Lower lobe of right lung (tissue), 2 donors: Measurements from ENCODE around the gene STN1. TPM values are rescaled to one million over a fixed set of nuclear protein-coding genes. Genes with fewer than 3 reads are reported as not detected.

Experiments
- ATAC-seq, 2 donors: fragments of 200-7000 bp; cut with Tn5 transposase; one replicate each; pipeline ENCODE4 v1.9.1; 2020 to 2022; ENCODE audit warnings: mild to moderate bottlenecking in 2 of 2, moderate library complexity in 2 of 2
- DNase-seq: peaks from one replicate; pipeline ENCODE4 v3.0.0-alpha.2; 2020
- H3K27ac ChIP-seq: fragments of 200-600 bp; one replicate; pipeline ENCODE4 v1.8.0; 2022
- H3K27me3 ChIP-seq: fragments of 200-600 bp; one replicate; pipeline ENCODE4 v1.8.0; 2022; ENCODE audit warnings: low read depth
- H3K36me3 ChIP-seq: fragments of 200-600 bp; one replicate; pipeline ENCODE4 v1.8.0; 2022; ENCODE audit warnings: mild to moderate bottlenecking
- H3K4me1 ChIP-seq: fragments of 200-600 bp; one replicate; pipeline ENCODE4 v1.8.0; 2022
- H3K4me3 ChIP-seq: fragments of 200-600 bp; one replicate; pipeline ENCODE4 v1.8.0; 2022; ENCODE audit warnings: mild to moderate bottlenecking
- H3K9me3 ChIP-seq: fragments of 200-600 bp; one replicate; pipeline ENCODE4 v1.8.0; 2022
- intact Hi-C: fragments of 100-400 bp; cut with DNase I; formaldehyde crosslinking; loops from one replicate; pipeline ENCODE4 v1.11.0; 2022
- long read RNA-seq: library from polyadenylated mRNA; unstranded; transcript quantifications from one replicate; pipeline ENCODE4 v2.0.0, GENCODE V29; 2021
- total RNA-seq: library from RNA; stranded (reverse); fragmentation: NEBNext Ultra II Directional; extraction: Animal tissue kit (Norgen Biotek cat#: 25700); gene quantifications from one replicate; pipeline ENCODE4 v1.2.1, GENCODE V29; 2021
- TF ChIP-seq, protein P1 (sequence below): fragments of 200-600 bp; IDR thresholded peaks from one replicate; pipeline ENCODE4 v1.8.0; 2022; ENCODE audit warnings: antibody characterized with exemption, mild to moderate bottlenecking
- donor health status: DM: no; HTN: yes; CAD: no; lungs with severe emphysema.

Gene STN1, protein sequence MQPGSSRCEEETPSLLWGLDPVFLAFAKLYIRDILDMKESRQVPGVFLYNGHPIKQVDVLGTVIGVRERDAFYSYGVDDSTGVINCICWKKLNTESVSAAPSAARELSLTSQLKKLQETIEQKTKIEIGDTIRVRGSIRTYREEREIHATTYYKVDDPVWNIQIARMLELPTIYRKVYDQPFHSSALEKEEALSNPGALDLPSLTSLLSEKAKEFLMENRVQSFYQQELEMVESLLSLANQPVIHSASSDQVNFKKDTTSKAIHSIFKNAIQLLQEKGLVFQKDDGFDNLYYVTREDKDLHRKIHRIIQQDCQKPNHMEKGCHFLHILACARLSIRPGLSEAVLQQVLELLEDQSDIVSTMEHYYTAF
- total RNA-seq, result 37.0 TPM
- long read RNA-seq, transcript STN1-202 (9 exons, 1,311 nt), result minor isoform, 10 of 48 reads
- long read RNA-seq, transcript STN1-201 (10 exons, 1,417 nt), result major isoform, 28 of 48 reads
- long read RNA-seq, partial matches to known transcripts, result 5 of 48 reads
- long read RNA-seq, other reads (novel, unspliced or antisense), result 1 of 48 reads

DNA sequence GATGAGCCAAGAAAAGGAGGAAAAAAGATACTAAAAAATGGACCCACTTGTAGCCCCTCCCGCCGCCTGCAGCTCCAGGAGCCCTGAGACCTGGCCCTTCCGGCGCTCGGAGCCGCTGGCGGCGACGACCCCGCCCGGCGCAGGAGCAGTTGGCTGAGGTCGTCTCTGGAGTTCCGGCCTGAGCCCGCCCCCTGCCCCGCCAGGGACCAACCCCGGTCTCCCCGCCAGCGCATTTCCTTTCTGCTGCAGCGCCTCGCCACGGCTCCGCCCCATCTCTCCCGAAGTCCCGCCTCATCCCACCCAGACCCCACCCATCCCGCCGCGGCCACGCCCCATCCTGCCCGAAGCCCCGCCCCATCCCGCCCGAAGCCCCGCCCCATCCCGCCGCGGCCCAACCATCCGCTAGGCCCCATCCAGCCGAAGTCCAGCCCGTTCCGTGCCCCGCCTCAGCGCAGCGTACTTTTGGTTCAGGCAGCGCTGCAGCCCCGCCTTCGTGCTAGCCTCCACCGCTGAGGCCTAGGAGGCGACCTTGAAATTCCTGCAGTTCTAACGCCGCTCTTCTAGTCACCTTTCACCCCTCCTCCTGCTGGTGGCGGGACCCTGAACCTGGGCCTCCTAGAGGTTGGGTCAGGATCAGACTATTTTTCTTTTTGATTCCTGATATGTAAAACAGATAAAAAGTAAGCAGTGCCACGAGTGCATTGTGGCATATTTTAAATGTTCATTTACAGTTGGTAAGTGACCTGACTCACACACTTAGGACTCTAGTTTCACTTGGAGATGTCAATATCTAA, at the start of gene STN1:
Gene STN1 (minus strand): TSS at position 132 of the 794 bp plus-strand sequence. CDS start 590 bp downstream, outside the sequence.
- ATAC-seq (peak; percentile 97 to 98), DNase-seq (peak; percentile 98)
- peaks cover 48% of the 10 kb centered on the region for H3K4me1 ChIP-seq
- no peaks in the 10 kb centered on the region for H3K27me3 ChIP-seq
- H3K27ac ChIP-seq, result peak within 1 kb of the TSS; percentile 97
- intact Hi-C loops, result no loop called here
- TF ChIP-seq, protein P1, sequence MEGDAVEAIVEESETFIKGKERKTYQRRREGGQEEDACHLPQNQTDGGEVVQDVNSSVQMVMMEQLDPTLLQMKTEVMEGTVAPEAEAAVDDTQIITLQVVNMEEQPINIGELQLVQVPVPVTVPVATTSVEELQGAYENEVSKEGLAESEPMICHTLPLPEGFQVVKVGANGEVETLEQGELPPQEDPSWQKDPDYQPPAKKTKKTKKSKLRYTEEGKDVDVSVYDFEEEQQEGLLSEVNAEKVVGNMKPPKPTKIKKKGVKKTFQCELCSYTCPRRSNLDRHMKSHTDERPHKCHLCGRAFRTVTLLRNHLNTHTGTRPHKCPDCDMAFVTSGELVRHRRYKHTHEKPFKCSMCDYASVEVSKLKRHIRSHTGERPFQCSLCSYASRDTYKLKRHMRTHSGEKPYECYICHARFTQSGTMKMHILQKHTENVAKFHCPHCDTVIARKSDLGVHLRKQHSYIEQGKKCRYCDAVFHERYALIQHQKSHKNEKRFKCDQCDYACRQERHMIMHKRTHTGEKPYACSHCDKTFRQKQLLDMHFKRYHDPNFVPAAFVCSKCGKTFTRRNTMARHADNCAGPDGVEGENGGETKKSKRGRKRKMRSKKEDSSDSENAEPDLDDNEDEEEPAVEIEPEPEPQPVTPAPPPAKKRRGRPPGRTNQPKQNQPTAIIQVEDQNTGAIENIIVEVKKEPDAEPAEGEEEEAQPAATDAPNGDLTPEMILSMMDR, result no peak
- H3K4me3 ChIP-seq, result peak within 1 kb of the TSS; percentile 71
- H3K36me3 ChIP-seq, result no peaks in the 10 kb centered on the region
- H3K9me3 ChIP-seq, result peaks cover 6% of the 10 kb centered on the region

DNA sequence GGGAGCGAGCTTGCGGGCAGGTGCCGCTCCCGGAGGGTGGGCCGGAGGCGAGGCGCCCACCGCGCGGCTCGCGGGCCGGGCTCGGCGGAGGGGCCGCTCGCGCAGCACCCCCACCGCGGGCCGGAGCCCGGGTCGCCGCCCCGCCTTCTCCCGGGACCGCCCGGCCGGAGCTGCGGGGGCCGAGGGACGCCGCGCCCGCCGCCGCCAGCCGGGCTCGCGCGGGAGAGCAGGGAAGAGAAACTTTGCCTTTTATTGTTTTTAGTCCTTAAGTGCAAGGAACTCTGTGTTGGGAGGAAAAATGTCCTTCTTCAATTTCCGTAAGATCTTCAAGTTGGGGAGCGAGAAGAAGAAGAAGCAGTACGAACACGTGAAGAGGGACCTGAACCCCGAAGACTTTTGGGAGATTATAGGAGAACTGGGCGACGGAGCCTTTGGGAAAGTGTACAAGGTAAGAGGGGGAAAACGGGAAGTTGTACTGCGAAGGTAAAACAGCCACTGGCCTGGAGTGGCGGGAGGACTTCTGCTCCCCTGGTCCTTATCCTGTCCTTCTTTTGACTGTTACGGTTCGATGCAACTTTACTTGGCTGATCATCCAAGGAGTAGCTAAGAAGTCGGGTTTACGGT, 49.6 kb upstream of the STN1 start:
- TF ChIP-seq, protein P1, result no peak
- H3K36me3 ChIP-seq, result no peaks in the 10 kb centered on the region
- intact Hi-C loops, result no loop called here
- no peaks in the 10 kb centered on the region for H3K9me3 ChIP-seq
- H3K4me1 ChIP-seq, result peaks cover 36% of the 10 kb centered on the region
- DNase-seq, result no peak
- ATAC-seq, result peak; percentile 74 to 78
- peak overlapping the region; percentile 83 for H3K4me3 ChIP-seq
- no peaks in the 10 kb centered on the region for H3K27me3 ChIP-seq
- H3K27ac ChIP-seq, result peak overlapping the region; percentile 95

DNA sequence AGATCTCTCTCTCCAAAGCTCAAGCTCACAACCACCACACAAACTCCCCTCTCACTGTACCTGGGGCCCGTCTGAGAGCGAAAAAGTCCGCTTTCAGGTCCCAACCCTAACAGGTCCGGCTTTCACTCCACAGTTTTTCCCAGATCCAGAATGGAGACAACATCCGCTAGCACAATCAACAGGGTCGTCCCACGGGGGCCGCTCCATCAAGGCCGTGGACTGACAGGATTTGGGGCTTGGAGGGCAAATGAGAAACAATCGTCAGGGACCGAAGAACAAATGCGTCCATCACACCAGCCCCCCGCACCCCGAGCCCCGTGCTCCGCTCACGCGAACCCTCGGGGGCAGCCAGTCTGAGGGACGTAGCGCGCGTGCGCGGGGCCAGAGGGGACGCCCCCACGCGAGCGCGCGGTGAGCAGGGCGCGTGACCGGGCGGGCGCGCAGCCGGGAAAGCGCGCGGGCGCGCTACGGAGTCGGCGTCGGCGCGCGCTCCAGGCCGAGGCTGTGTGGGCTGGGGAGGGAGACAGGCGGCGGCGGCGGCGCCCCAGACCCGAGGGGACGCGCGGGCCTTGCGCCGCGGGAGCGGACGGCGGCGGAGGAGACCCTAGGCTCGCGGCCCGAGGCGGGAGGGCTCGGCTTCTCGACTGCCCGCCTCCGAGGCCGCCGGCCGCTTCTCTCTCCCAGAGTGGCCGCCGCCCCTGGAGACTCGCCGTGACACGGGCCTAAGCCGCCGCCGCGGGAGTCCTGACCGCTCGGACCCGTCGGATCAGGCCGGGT, 48.9 kb upstream of the STN1 start, which contains the start of gene SLK:
Gene SLK (plus strand): TSS at position 470 of the 777 bp plus-strand sequence. CDS start 606 bp downstream, outside the sequence.
- Histone ChIP-seq H3K27me3 (no peaks in the 10 kb centered on the region), H3K4me1 (peaks cover 32% of the 10 kb centered on the region), H3K27ac (peak within 1 kb of the TSS; percentile 95), H3K36me3 (no peaks in the 10 kb centered on the region), H3K9me3 (no peaks in the 10 kb centered on the region), H3K4me3 (peak within 1 kb of the TSS; percentile 83)
- TF ChIP-seq, protein P1, result no peak
- intact Hi-C loops, result no loop called here
- peak; percentile 99 for ATAC-seq
- DNase-seq, result peak; percentile 88

DNA sequence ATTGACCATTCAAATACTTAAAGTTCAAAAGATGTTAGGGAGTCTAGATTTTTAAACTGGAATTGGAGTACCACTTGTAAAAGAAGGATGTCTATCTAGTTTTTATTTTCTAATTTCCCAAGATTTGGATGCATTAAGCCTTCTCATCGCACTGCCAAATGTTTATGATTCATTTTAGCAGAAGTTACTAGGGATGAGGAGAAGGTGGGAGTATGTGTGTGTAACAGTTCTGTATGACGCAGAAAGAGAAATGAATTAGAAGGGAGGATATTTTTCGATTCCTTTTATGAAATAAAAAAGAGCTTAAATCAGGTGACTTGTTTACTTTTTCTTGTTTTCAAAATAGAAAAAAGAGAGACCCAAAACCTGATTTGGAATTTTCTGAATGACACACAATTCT, 42.1 kb upstream of the STN1 start:
- Histone ChIP-seq H3K36me3 (no peaks in the 10 kb centered on the region), H3K4me3 (no peak overlapping the region), H3K27me3 (no peaks in the 10 kb centered on the region), H3K4me1 (no peaks in the 10 kb centered on the region), H3K27ac (no peak overlapping the region), H3K9me3 (no peaks in the 10 kb centered on the region)
- no peak for DNase-seq
- intact Hi-C loops, result no loop called here
- no peak for ATAC-seq
- TF ChIP-seq, protein P1, result no peak
